ENCODE measurements around the gene QTRT2. TPM values are rescaled to one million over a fixed set of nuclear protein-coding genes. Genes with fewer than 3 reads are reported as not detected.

Gene QTRT2
- total and polyA plus RNA-seq, 2 donors from 2014 or later = 4.7 to 26.1 TPM

DNA sequence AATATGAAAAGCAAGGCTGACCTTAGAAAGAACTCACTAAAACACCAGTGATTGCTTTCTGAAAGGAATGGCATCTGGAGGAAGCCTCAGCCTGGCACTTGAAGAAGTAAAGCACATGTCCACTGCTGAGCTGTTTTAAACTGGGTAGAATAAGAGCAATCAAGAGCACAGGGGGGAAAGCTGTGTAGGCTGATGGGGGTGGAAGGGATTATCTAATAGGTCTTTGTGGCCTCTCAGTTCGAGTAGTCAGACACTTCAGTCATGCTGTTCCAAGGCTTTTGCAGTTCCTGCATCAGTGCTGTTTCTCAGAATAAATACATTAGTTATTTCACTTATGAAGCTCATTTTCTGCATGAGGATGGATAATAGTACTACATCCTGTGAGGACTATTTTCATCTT, 22.8 kb upstream of the QTRT2 start:
- DNase-seq (no peak), FAIRE-seq (no peak)
- no peak overlapping the region for H3K4me3 ChIP-seq (ENCODE audit: low read length in 3 of 3)
- intact Hi-C loops (cut with DNase I) = no loop called here
- peaks cover 6 to 30% (median 7%) of the 10 kb centered on the region in 3 donors for H3K36me3 ChIP-seq (ENCODE audit: control insufficient read depth in 2 of 3, insufficient read depth in 3 of 3, low read length in 3 of 3)
- H3K27ac ChIP-seq (ENCODE audit: low read depth in 2 of 2, low read length in 2 of 2) = no peak overlapping the region
- TF ChIP-seq, protein P1, sequence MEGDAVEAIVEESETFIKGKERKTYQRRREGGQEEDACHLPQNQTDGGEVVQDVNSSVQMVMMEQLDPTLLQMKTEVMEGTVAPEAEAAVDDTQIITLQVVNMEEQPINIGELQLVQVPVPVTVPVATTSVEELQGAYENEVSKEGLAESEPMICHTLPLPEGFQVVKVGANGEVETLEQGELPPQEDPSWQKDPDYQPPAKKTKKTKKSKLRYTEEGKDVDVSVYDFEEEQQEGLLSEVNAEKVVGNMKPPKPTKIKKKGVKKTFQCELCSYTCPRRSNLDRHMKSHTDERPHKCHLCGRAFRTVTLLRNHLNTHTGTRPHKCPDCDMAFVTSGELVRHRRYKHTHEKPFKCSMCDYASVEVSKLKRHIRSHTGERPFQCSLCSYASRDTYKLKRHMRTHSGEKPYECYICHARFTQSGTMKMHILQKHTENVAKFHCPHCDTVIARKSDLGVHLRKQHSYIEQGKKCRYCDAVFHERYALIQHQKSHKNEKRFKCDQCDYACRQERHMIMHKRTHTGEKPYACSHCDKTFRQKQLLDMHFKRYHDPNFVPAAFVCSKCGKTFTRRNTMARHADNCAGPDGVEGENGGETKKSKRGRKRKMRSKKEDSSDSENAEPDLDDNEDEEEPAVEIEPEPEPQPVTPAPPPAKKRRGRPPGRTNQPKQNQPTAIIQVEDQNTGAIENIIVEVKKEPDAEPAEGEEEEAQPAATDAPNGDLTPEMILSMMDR (IDR thresholded peaks at IDR 0.05; ENCODE audit: borderline replicate concordance, extremely low read depth, insufficient read depth) = no peak
- H3K4me1 ChIP-seq (ENCODE audit: control insufficient read depth in 2 of 3, insufficient read depth in 2 of 3, low read depth in 1 of 3, low read length in 3 of 3) = no peaks in the 10 kb centered on the region
- no peaks in the 10 kb centered on the region for H3K27me3 ChIP-seq (ENCODE audit: control insufficient read depth, insufficient read depth, low read length)
- no peak overlapping the region for H3K9ac ChIP-seq (ENCODE audit: low read length in 3 of 3)
- no peaks in the 10 kb centered on the region for H3K9me3 ChIP-seq (ENCODE audit: control insufficient read depth in 2 of 3, insufficient read depth in 1 of 3, low read length in 3 of 3)

DNA sequence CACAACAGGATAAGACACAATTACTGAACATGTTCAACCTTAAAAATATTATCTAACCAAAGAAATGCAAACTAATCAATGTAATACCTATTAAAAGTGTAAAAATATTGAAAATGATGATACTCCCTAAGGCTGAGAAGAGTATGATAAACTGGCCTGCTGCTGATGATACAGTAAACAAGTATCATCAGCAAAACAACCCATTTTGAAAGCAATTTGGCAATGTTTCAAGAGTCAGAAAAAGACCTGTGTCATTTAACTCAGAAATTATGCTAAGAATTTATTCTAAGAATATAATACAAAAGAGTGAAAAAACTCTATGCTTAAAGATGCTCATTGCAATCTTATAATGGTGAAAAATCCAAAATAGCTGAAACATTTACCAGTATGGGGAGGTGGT, 22.3 kb upstream of the QTRT2 start:
- intact Hi-C loops (cut with DNase I) = no loop called here
- Histone ChIP-seq H3K27ac (ENCODE audit: low read depth in 2 of 2, low read length in 2 of 2) (no peak overlapping the region), H3K27me3 (ENCODE audit: control insufficient read depth, insufficient read depth, low read length) (no peaks in the 10 kb centered on the region), H3K4me3 (ENCODE audit: low read length in 3 of 3) (no peak overlapping the region), H3K4me1 (ENCODE audit: control insufficient read depth in 2 of 3, insufficient read depth in 2 of 3, low read depth in 1 of 3, low read length in 3 of 3) (no peaks in the 10 kb centered on the region), H3K9me3 (ENCODE audit: control insufficient read depth in 2 of 3, insufficient read depth in 1 of 3, low read length in 3 of 3) (no peaks in the 10 kb centered on the region), H3K9ac (ENCODE audit: low read length in 3 of 3) (no peak overlapping the region), H3K36me3 (ENCODE audit: control insufficient read depth in 2 of 3, insufficient read depth in 3 of 3, low read length in 3 of 3) (peaks cover 6 to 30% (median 7%) of the 10 kb centered on the region in 3 donors)
- TF ChIP-seq, protein P1 (IDR thresholded peaks at IDR 0.05; ENCODE audit: borderline replicate concordance, extremely low read depth, insufficient read depth) = no peak
- DNase-seq (no peak), FAIRE-seq (no peak)

- TF ChIP-seq, protein P1 (IDR thresholded peaks at IDR 0.05; ENCODE audit: borderline replicate concordance, extremely low read depth, insufficient read depth) = no peak
- no peaks in the 10 kb centered on the region for H3K9me3 ChIP-seq (ENCODE audit: control insufficient read depth in 2 of 3, insufficient read depth in 1 of 3, low read length in 3 of 3)
- no peak overlapping the region for H3K4me3 ChIP-seq (ENCODE audit: low read length in 3 of 3)
- H3K36me3 ChIP-seq (ENCODE audit: control insufficient read depth in 2 of 3, insufficient read depth in 3 of 3, low read length in 3 of 3) = peaks cover 3 to 30% (median 9%) of the 10 kb centered on the region in 3 donors
- intact Hi-C loops (cut with DNase I) = no loop called here
- no peaks in the 10 kb centered on the region for H3K4me1 ChIP-seq (ENCODE audit: control insufficient read depth in 2 of 3, insufficient read depth in 2 of 3, low read depth in 1 of 3, low read length in 3 of 3)
- H3K27me3 ChIP-seq (ENCODE audit: control insufficient read depth, insufficient read depth, low read length) = no peaks in the 10 kb centered on the region
- H3K27ac ChIP-seq (ENCODE audit: low read depth in 2 of 2, low read length in 2 of 2) = no peak overlapping the region
- no peak overlapping the region for H3K9ac ChIP-seq (ENCODE audit: low read length in 3 of 3)
- FAIRE-seq (no peak), DNase-seq (no peak)
Observed at GRCh38 chr3:114034787-114035545, 21.6 kb upstream of the QTRT2 start.
